ENCODE results near the gene CD63.

- TF ChIP-seq ZBTB48 (tag by site-specific recombination; IDR thresholded peaks at IDR 0.05) (no peak), MZF1 (tag by site-specific recombination; IDR thresholded peaks at IDR 0.05; ENCODE audit: borderline replicate concordance) (no peak), CTCF (tag by site-specific recombination; IDR thresholded peaks at IDR 0.05) (no peak)
These were observed 5.8 kb upstream of the CD63 start for GRCh38 chr12:55734595-55734994.
